Right ventricle myocardium inferior (tissue), 1 donor: ENCODE data around the gene CPZ. TPM values are rescaled to one million over a fixed set of nuclear protein-coding genes. Genes with fewer than 3 reads are reported as not detected.

Experiments used
- ATAC-seq: fragments of 200-7000 bp; cut with Tn5 transposase; one replicate; pipeline ENCODE4 v1.9.1; 2020; ENCODE audit warnings: mild to moderate bottlenecking, moderate library complexity
- DNase-seq: peaks from one replicate; pipeline ENCODE4 v3.0.0; 2021; ENCODE audit errors: missing footprints
- intact Hi-C: fragments of 100-400 bp; cut with DNase I; formaldehyde crosslinking; loops from one replicate; pipeline ENCODE4 v1.11.0; 2022
- long read RNA-seq: library from polyadenylated mRNA; unstranded; transcript quantifications from one replicate; pipeline ENCODE4 v2.0.0, GENCODE V29; 2021
- total RNA-seq: library from RNA; stranded (reverse); fragmentation: NEBNext Ultra II Directional; extraction: Animal tissue kit (Norgen Biotek cat#: 25700); gene quantifications from one replicate; pipeline ENCODE4 v1.2.1, GENCODE V29; 2021
- donor health status: DM: no; HTN: yes; CAD: no; lungs with severe emphysema.

Gene CPZ
- total RNA-seq = 0.41 TPM
- long read RNA-seq, partial matches to known transcripts = 0 of 1 reads
- long read RNA-seq, other reads (novel, unspliced or antisense) = 0 of 1 reads

DNA sequence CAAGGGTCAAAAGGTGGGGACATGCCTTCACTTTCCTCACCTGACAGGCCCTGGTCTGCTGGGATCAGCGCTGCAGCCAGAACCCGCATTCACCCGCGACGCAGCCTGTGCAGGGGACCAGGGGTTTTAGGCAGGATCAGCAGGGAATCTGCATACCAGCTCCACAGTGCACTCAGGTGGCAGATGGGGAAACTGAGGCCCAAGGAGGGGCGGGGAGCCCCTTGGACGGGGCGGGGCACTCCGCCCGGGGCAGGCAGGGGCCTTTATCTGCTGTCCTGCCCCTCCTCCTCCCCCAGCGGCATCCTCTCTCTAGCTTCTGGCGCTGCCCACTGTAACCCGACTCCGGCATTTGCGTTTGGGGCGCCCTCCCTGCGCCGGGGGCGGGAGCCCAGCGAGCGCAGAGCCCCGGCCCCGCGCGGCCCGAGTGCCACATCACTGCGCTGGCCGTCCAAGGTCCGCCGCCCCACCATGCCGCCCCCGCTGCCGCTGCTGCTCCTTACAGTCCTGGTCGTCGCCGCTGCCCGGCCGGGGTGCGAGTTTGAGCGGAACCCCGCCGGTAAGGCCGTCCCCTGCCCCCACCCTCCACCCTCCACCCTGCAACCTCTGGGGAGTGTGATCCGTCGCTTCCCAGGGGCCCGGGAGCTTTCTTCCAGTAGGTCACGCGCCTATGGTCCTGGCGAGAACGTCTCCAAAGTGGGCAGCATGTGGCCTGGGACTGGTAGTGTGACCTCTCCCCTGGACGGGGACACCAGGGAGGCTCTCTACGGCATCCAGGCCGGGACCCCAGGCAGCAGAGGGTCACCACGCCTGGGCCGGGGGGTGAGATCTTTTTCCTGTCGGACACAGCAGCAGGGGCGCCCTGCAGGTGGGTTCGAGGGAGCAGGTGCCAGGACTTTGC is at the start of gene CPZ:
Gene CPZ (plus strand): TSS at position 400 of the 898 bp plus-strand sequence. CDS start 69 bp downstream, at position 469.
- intact Hi-C loops = loop anchor here (5.0 kb wide), 1 partner anchor 350 kb away; no protein-coding TSS in a partner anchor
- no peak for ATAC-seq

DNA sequence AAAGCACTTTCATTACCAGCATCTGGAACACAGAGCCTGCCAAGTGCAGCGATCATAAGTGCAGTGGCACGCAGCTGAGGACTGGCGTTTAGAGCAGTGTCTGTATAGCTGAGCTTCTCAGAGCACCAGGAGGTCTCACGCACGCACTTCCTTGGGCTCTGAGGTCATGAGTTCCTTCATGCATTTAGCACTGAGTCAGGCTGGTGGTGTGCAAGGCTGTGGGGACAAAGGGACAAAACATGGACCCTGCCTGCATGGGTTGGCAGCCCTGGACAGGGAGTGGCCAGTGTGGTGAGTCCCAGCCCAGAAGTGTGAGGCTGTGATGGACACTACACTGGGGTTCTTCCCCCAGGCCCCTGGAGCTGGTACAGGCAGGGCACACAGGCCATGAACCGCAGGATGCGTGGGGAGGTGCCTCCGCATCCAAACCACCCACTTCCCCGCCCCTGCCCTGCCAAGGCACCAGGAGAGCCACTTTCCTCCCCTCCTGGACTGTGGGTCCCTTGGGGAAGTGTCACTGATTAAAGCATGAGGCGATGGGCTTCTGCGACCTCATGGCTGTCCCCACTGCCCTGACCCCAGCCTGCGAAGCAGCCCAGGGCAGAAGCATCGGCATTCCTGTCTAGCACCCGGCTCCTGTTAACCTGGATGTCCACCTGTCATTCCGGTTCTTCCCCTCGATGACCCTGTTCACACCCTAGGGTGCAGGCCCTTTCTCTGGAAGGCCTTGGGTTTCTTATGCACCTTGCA is 49.6 kb upstream of the CPZ start:
- intact Hi-C loops = no loop called here
- no peak for ATAC-seq
- DNase-seq = no peak

More for the DNA sequence above, at the start of gene CPZ:
- DNase-seq = peak; percentile 63

DNA sequence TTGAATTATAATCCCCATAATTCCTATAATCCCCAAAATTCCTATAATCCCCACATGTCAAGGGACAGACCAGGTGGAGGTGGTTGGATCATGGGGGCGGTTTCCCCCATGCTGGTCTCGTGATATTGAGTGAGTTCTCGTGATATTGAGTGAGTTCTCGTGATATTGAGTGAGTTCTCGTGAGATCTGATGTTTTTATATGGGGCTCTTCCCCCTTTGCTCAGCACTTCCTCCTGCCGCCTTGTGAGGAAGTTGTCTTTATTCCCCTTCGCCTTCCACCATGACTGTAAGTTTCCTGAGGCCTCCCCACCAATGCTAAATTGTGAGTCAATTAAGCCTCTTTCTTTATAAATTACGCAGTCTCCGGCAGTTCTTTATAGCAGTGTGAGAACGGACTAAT is 48.9 kb upstream of the CPZ start:
- DNase-seq (no peak), ATAC-seq (no peak)
- intact Hi-C loops = no loop called here

DNA sequence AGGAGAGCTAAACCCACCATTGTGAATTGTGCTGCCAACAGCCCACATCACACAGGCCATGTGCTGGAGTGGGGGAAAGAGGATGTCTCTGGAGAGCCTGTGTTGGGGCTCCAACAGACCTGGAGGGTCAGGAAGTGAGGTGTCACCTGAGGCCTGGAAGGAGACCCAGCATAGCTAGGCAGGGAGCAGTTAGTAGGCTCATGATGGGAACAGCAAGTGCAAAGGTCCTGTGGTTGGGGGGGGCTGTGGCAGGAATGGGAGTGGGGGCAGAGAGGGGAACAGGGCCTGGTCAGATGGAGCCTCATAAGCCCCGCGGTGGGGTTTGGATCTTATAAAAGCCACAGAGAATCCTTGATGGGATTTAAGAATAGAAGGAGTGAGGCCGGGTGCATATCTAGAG is 48.3 kb upstream of the CPZ start:
- ATAC-seq = no peak
- DNase-seq = no peak
- intact Hi-C loops = no loop called here

DNA sequence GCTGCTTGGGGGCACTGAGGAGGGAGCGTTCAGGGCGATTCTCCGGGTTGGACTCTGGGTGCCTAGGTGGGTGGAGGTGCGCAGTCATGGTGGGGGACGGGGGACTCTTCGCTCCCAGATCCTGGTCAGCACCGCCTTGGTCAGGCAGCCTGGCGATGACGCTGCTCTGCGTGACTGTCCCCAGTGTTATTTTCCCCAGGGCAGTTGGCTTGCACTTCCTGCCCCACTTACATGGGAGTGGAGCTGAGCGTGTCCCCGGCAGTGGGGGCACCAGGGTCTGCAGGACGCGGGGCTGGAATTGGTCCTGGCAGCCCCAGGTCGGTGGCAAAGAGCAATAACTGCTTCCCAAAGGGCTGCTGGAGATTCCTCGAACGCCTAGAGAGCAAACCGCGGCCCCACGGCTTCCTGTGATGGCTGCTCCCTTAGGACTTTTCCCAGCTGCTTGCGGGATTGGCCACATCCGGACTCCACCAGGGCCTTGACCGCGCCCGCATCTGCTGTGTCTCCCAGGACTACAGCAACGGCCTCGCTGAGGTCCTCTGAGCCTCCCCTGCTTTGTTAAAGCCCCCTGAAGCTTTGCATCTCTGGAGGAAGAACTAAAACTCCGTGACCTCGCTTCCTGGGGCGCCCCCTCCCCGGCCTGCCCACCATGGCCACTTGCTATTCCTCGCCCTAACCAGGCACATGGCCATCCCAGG is 47.7 kb upstream of the CPZ start:
- DNase-seq (no peak), ATAC-seq (no peak)
- intact Hi-C loops = no loop called here

DNA sequence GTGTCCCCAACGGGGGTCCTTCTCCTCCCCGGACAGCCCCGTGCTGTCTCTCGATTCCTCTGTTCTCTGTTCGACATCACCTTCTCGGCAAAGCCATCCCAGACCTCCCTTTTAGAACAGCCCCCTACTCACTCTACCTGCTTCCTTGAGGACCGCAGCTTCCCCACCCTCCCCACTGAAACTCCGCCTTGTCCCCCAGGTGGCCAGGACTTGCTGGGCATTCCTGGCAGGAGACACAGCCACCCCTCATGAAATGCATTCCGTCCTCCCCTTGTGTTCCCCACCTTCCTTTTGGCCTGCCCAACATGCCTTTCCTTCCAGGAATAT is 47.2 kb upstream of the CPZ start:
- no peak for DNase-seq
- no peak for ATAC-seq
- intact Hi-C loops = no loop called here

DNA sequence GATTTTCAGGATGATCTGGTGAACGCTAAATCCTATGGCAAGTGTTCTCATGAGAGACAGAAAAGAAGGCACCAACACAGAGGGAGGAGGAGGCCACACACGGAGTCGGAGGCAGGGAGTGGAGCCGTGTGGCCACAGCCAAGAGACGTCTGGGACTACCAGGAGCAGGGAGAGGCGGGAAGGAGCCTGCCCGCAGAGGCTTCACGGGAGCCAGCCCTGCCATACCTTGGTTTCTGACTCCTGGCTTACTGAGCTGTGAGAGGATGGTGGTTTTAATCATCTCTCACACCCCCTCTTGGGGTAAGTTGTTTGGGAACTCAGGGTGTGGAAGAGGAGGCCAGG is 45.8 kb upstream of the CPZ start:
- intact Hi-C loops = no loop called here
- DNase-seq = no peak
- ATAC-seq = no peak

DNA sequence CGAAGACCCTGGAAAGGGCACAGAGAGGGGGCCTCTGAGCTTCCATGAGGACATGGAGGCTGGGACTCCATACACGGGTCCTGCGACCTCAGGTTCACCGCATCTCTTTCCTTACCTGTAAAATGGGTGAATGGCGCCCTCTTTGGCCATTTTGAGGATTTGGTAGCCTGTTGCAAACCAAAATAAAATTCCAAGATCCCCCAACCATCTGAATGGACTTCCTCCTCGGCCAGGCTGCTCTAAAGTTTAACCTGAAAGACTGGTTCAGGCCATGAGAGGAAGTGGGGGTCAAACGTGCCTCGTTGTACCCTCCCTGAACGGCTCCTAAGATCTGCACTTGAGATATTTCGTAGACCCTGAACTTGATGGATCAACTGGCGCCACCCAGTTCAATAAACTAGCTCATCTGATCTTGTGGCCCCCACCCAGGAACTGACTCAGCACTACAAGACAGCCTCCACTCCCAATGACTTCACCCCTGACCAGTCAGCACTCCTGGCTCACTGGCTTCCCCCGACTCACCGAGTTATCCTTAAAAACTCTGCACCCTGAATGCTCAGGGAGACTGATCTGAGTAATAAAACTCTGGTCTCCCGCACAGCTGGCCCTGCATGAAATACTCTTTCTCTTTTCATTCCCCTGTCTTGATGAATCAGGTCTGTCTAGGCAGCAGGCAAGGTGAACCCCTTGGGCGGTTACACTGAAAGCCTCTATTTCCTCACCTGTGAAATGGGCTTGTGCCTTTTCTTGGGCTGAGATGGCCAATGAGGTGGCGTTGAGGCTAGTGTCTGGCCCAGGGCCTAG is 45.3 kb upstream of the CPZ start:
- ATAC-seq (no peak), DNase-seq (no peak)
- intact Hi-C loops = no loop called here

DNA sequence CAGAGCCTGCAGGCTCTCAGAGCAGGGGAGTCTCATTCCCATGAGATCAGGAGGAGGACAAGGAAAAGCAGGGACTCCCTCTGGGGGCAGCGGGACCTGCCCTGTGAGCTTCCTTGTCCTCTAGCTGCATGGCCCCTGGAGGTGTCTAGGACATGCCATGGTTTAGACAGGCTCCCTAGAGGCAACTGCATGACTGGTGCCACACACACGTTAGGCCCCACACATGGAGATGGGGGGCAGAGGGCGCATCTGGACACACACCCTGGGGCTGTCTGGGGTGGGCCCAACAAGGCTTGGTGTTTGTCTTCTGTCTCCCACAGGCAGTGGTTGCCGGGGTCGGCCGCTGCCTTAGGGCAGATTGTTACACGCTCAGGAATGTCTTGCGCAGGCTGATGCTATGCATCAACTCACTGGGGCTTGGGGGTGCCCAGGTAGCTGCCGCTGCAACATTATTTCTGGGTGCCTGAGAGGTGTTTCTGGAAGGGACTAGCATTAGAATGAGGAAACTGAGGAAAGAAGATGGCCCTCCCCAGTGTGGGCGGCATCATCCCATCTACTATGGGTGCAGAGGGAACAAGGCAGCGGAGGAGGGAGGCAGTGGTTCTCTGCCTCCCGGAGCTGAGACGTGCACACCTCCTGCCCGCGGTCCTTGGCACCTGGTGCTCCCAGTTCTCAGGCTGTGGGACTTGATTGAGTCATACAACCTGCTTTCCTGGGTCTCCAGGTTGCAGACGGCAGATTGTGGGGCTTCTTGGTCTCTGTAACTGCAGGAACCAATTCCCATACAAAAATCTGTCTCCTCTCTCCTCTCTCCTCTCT is 44.4 kb upstream of the CPZ start:
- ATAC-seq (no peak), DNase-seq (no peak)
- intact Hi-C loops = no loop called here

DNA sequence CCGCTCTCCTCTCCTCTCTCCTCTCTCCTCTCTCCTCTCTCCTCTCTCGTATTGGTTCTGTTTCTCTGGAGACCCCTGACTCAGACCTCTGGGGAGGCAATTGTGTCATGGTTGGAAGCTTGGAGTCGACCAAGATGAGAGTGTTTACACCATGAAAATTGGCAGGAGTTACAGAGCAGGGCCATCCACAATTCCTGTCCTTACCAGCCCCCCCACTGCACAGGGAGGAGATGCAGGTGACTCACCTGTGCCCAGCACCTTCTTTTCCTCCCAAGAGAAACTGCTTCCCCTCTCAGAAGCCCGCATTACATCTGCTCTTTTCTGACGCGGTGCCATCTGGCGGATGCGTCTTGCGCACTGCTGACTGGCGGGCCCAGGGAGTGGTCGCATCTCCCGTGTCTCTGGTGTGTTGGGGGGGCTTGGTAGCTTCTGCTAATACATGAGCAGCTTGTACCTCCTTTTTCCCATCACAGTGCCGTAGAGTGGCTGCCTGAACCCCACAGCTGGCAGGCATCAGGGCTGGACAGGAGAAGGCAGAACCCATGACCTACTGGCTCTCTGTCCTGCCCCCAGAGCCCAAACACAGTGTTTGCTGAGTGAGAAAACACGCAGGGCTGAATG is 43.7 kb upstream of the CPZ start:
- DNase-seq (no peak), ATAC-seq (no peak)
- intact Hi-C loops = no loop called here

DNA sequence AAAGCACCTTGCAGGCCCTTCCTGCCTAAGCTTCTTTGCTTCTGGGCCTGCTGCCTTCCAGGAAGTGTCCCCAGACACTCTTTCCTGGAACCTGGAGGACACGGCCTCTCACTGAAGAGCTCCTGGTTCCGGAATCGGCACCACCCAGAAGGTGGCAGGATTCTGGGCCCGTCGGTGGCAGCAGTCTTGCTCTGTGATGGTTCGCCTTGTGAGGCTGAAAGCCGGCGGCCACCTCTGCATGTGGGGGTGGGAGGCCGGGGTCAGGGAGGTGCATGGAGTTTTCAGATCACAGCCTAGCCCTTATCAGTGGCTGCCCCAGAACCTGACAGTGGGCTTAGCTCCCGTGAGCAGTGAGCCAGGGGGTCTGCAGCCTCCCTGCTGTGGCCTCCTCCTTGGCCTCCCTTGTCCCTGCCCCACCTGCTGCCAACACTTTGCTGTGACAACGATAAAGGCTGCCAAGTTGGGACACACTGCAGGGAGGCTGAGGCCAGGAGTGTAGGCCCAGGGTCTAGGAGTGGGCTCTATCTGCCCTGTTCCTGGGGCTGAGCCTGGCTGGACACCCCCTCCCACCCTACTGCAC is 43.1 kb upstream of the CPZ start:
- ATAC-seq = peak; percentile 27
- no peak for DNase-seq
- intact Hi-C loops = no loop called here

DNA sequence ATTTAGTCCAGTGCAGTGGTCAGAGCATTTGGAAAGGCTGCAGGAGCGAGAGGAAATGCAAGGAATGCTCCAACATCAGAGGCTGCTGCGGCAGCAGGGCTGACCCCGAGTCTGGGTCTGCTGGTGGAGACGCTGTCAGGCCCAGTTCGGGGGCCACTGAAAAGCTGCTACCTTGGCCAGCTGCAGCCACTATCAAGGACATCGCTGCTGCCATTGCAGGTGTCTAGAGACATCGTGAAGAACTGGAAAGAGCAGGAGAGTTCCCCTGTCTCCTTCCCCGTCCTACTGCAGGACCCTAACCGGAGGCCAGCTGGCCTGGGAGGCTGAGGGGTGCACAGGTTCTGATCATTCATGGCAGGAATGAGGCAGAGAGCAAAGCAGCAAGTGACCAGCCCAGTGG is 41.9 kb upstream of the CPZ start:
- ATAC-seq = no peak
- no peak for DNase-seq
- intact Hi-C loops = no loop called here

DNA sequence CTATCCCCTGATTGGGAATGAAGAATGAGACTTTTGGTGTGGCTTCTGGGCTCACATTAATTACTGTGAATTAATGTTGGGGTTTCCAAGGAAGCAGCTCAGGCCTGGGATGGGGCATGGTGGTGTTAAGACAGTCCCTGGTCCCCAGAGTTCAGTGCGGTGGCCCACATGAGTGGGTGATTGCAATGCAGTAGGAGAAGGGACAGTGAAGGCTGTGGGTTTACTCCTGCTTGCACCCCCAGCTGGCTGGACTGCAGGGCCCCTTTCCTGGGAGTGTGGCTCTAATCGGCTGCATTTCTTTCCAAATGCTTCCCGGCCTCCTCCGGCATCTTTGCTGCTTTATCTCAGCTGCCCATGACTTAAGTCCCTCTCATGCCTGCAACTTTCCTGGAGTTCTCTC is 40.5 kb upstream of the CPZ start:
- no peak for ATAC-seq
- intact Hi-C loops = no loop called here
- DNase-seq = no peak

DNA sequence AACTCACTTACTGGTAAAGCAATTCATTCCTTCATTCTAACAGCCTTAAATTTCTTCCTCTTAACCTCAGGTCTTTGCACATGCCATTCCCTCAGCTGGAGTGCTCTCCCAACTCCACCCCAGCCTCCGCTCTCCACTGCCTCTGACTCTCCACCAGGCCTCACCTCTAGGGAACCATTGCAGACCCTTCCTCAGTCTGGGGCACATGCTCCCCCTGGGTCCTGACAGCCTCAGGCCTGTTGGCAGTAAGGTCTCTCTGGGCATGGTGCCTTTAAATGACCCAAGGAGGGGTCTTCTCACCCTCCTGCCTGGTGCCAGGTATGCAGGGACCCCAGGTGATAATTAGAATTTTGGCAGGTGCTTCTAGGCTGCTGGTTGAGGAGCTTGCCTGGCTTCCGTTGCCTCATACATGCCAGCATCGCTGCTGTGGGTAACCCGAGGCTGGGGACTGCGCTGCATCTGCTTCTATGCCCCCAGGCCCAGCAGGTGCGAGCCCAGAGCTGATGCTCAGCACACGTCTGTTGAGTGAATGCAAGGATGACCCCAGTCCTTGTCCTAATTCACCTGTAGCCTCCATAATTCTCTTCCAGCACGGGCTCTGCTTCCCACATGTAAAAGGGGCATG is 39.9 kb upstream of the CPZ start:
- intact Hi-C loops = no loop called here

DNA sequence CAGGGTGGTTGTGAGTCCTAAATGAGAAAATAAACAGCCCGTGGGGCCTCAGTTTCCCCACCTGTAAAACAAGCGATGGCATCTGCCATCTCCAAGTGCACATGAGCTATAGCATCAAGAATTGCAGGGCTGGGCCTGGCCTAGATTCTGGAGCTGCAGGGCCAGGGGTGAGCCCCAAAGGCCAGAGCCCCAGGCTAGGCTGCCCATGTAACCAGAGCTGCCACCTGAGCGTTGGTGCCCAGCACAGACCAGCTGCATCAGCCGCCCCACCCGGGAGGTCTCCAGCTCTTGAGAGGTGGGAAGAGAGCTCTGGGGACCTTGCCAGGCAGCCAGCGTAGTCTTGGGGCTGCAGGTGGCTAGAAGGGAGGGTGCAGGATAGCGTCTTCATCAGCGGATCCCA is 39.3 kb upstream of the CPZ start:
- DNase-seq = no peak
- no peak for ATAC-seq
- intact Hi-C loops = no loop called here

More for the DNA sequence above, 39.9 kb upstream of the CPZ start:
- ATAC-seq = no peak
- no peak for DNase-seq

DNA sequence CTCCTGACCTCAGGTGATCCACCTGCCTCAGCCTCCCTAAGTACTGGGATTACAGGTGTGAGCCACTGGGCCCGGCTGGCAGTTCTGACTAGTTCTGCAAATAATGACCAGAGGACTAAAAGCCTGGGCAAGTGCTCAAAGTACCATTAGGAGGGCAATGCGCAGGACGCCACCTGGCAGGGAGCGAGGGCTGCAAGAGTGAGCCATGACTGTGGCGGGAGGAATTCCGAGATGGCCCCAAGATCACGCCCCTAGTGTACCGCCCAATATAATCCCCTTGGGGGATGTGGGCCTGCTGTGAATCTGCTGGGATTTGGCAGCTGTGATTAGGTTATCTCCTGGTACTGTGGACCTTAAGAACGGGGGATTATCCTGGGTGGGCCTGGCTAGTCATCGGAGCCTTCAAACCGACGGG is 38.6 kb upstream of the CPZ start:
- DNase-seq (no peak), ATAC-seq (no peak)
- intact Hi-C loops = no loop called here

DNA sequence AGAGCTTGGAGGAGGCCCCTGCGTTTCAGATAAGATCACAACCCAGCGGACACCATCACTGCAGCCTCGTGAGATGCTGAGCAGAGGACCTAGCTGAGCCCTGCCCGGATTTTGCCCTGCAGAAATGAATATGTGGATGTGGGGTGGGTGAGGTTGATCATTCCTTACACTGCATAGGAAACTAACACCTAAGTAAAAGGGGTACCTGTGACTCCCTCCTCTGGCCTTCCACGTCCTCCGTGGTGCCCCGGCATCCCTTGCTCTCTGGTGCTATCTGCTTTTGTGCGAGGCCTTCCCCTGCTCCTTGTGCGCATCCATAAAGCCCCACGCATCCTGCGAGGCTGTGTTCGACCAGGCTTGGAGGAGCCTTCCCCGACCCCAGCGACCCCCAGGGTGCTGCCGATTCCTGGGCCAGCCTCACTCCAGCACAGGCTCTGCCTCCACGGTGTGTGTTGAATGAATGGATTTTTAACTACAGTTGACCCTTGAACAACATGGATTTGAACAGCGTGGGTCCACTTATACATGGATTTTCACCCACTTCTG is 37.9 kb upstream of the CPZ start:
- intact Hi-C loops = no loop called here
- DNase-seq (peak; percentile 45), ATAC-seq (no peak)
